Right hindlimb (tissue), 1 donor: ENCODE results near the gene HAUS3.

Experiments used
- DNase-seq: peaks from one replicate; pipeline ENCODE4 v3.0.0-alpha.2; 2018

The HAUS3 gene, protein sequence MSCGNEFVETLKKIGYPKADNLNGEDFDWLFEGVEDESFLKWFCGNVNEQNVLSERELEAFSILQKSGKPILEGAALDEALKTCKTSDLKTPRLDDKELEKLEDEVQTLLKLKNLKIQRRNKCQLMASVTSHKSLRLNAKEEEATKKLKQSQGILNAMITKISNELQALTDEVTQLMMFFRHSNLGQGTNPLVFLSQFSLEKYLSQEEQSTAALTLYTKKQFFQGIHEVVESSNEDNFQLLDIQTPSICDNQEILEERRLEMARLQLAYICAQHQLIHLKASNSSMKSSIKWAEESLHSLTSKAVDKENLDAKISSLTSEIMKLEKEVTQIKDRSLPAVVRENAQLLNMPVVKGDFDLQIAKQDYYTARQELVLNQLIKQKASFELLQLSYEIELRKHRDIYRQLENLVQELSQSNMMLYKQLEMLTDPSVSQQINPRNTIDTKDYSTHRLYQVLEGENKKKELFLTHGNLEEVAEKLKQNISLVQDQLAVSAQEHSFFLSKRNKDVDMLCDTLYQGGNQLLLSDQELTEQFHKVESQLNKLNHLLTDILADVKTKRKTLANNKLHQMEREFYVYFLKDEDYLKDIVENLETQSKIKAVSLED

DNA sequence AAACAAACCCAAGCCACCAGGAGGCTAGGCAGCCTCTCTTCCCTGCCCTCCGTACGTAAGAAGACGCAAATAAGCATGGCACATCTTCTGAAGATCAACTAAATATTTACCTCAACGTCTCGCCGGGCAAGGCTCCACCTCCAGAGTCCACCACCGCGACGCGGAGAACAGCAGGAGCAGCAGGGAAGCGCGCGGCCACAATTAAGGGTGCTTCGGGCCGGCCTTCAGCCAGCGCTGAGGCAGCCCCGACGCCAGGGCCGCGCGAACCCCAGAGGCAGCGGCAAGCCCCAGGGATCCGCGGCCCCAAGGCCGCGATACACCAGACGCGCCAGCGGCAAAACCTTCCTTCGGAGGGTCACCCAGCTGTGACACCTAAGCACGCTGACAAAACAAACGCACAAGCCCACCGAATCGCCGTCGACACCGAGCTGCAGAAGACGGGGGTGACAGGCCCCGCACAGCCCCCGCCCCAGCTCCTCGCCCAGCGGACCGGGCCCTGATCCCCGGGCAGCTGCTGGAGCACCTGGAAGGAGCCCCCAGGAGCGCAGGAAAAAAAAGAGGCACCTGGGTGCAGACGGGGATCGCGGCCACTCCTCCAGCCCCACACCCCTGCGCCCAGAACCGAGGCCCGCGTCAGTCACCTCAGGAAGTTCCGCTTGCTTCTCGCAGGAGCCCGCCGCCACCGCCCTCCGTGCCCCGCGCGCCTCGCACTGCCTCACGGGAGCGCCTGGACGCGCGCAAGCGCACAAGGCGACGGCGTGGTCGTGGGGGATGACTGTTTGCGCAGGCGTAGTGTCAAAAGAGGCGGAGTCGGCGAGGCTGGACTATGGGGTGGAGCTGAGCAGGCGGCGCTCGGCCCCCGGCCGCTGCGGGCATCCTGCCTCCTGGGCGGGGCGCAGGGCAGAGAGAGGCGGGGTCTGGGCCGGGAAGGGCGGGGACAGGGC lies at the start of gene HAUS3, which contains the start of gene POLN:
TSS of gene HAUS3 (minus strand) at position 712 of the 944 bp plus-strand sequence. CDS start 1,175 bp downstream, outside the sequence.
TSS of gene POLN (minus strand) at position 712 of the 944 bp plus-strand sequence. CDS start 12,890 bp downstream, outside the sequence.
- peak; percentile 99 for DNase-seq

DNA sequence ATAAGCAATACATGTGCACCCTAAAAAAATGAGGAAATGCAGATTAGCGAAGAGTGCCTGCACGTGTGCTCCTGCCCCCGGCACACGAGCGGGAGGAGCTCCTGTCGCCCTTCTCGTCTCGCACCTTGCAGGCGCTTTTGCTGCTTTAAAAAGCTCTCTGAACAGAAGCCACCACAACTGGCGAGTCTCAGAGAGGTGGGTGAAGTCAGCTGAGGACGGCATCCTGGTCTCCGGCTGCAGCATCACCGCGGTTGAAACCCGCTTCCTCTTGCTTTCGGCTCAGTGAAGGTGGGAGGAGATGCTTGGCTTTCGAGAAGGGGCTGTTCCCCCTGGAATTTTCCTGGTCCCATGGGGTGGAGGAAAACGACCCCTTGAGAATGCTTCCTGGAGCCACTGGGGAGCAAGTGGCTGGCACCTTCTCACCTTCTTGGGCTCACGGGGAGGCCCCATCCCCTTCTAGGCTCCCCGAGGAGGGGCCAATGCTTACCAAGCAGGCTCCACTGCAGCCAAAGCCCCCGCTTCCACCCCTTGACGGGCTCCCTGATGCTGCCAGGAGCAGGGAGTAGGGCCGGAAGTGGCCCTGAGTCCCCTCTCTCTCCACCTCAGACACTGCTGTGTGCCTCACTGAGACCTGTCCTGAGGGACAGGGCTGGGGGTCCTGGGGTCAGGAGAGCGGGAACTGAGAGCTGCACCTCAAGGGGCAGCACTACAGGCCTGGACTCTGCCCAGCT lies 49.2 kb upstream of the HAUS3 start:
- DNase-seq, result no peak

DNA sequence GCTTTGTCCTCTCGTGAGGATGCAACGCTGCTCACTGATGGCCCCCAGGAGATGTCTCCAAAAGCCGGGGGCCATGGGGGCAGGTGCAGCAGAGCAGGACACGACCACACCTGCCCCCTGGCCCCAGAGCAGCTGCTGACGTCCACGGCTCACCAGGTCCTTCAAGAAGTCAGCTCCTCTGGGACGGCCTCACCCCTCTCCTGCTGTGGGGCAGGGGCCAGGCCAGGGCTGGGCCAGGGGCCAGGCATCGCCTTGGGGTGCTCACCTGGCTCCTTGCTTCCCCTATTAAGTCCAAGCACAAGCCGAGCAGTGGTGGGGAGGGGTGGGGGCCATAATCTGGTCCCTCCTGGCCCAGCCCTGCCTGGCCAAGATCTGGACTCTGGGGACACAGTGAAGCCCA lies 48.6 kb upstream of the HAUS3 start:
- DNase-seq, result no peak

DNA sequence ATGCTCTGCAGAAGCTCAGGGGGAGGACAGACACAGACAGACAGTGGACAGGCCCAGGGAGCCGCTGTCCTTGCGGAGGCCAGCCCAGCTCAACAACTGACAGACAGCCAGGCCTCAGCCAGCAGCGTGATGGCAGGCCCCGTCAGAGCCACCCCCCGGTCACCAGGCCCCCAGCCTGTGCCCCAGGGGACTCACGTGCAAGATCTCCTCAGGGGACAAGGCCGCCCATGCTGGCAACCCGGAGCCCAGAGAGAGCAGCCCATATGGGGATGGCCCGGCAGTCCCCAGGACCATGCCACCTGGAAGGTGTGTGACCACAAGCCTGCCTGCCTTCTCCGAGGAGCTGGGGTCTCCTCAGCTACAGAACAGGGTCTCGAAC lies 48.0 kb upstream of the HAUS3 start:
- no peak for DNase-seq

DNA sequence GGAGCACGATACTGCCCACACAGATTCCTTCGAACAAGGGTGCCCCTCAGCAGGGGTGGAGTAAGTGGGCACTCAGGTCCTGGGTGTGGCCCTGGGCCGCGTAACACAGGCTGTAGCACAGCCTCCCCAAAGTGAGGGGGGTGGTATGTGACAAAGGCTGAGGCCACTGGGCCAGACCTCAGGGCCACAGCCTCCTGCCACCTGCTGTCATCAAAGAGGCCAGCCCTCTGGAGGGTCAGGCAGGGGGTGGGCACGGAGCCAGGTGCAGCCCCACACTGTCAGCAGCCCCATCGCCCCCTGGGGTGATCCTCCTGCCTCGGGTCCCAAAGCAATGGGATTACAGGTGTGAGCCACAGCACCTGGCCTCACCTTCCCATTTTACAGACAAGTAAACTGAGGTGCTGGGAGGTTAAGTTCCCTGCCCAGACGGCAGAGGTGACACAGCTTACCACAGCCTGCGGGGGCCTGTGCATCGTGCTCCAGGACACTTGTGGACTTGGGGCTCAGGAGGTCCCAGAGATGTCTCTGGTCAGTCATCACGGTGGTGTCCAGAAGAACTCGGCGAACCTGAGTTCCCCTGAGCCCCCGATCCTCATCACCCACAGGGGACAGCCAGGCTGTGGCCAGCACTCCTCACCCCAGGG lies 47.5 kb upstream of the HAUS3 start:
- no peak for DNase-seq

DNA sequence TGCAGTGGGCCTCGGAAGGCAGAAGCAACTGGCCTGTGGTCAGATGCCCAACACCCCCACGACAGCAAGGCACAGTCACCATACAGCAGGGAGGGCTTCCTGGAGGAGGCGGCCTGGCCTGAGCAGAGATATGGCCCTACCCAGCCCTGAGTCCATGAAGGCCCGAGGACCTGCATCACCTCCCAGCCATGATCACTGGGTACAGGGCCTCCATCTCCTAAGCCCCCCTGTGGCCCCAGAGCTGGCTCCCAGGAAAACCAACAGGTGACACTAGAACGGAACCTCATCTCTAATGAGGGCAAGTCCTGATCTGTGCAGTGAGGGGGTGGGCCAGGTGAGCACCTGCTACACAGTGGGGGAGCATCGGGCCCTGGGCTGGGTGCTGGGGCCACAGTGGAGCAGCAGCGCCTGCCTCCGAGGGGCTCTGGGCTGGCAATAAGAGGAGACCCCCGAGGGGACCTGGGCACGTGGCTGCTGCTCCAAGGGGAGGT lies 46.2 kb upstream of the HAUS3 start:
- peak; percentile 14 for DNase-seq

DNA sequence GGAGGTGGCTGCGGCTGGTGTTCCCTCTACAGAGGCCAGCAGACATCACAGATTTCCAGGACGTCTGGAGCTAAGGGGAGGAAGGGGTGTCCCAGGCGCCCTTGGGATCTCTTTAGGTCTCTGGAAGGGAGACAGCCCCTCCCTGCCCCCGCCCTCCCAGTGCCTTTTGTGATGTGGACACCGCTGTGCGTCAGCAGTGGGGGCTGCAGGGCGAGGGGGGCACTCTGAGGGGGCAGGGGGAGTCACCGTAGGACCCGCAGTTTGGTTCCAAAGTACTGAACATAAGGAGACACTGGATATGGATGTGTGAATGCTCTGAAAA lies 45.6 kb upstream of the HAUS3 start:
- DNase-seq, result peak; percentile 16

DNA sequence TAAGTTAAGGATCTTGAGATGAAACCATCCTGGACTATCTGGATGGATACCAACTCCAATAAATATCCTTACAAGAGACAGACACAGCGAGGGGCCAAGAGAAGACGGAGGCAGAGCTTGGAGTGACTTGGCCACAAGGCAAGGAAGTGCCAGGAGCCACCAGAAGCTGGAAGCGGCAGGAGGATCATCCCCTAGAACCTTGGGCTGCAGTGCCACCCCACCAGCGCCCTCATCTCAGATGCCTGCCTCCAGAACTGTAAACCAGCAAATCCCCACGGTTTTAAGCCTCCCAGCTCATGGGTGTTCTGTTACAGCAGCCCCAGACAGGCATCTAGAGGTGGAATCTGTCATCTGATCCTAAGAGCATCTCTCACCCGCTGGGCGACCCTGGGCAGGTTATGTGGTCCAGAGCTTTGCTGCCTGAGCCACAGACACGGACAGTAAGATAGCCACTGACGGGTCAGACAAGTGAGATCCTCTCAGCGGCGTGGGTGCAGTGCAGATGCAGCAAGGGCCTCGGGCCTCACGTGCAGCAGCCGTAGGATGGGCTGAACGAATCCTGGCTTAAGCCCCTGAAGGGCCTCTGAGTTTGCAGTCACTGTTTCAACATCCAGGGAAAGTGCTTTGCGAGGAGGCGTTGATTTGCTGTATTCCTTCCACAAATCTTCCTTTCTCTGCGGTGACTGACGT lies 45.1 kb upstream of the HAUS3 start:
- peak; percentile 18 for DNase-seq

DNA sequence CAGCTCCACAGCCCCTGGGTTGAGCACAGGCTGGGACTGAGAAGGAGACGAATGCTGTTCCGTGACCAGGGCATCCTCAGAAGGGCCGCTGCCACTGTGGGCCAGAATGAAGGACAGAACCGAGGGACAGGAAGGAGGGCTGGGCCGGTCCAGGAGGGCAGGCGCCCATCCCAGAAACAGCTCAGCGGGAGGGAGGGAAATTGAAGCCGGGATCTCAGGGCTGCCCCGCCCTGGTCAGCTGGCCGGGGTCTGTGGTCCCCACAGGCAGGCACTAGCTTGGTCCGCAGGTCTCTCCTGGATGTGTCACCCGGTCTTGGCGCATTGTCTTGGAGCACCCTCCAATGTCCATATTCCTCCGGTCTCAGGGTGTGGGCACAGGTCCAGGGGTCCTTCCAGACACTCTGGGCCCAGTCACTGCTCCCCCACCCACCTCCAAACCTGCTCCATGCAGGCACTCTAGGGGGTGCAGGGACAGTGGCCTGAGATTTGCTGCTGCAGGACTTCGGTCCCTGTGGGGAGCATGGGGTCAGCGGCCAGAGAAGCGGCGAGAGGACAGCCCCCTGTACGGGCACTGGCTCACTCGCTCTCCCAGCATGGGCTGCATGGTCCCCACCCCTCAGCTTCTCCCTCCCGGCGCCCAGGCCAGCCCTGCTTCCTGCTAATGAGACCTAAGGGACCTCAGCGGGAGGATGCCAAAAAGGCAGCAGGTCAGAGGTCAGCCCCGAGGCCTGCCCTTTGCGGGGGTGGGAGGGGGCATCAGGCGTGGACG lies 43.9 kb upstream of the HAUS3 start:
- DNase-seq, result peak; percentile 15

DNA sequence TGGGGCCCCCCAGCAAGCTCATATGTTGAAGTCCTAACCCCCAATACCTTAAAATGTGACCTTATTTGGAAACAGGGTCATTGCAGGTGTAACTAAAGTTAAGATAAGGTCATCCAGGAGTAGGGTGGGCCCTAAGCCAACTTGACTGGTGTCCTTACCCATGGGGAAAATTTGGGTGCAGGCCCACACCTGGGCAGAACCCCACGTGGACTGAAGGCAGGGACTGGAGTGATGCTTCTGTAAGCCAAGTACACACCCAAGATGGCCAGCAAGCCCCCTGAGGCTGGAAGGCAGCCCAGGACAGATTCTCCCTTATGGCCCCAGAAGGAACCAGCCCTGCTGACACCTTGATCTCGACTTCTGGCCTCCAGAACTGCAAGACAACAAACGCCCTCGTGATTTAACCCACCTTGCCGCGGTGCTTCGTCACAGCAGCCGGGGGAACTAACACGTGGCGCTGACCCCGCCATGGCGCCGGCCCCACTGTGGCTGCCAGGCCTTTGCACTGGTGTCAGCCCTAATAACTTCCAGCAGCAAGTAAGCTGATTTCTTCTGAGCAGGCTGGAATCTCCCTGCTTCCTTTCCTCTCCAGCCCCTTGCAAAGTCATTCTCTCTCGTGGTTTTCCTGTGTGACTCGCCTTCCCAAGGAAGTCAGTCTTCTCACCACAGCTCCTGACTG lies 43.2 kb upstream of the HAUS3 start:
- DNase-seq, result peak; percentile 9

DNA sequence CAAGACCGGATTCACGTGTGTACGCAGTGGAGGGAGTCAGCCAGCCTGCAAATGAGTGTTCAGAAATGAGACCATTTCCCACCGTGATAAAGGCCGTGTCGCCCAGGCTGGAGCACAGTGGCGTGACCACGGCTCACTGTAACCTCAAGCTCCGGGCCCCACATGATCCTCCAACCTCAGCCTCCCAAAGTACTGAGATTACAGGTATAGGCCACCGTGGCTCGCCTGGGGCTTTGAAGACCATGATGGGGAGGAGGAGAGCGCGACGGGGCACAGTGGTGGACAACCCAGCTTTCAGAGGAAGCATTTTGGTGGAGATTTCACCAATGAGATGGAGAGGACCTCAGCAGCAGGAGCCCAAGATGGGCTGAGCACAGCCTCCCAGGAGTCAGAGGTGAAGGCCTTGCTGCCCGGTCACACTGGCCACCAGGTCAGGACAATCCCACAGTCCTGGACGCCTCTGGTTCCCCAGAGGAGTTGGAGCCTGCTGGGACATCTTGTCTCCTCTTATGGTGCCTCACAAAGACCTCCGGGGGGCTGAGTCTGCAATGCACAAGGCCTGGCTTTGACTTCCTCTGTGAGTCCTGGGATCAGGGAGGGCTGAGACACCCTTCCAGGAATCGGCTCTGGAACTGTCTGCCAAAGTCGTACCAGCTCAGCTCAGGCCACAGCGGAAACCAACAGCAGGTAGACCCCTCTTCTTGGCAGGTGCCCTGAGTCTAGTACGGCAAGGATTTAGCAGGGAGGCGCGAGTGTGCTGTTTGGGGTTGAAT lies 42.4 kb upstream of the HAUS3 start:
- peak; percentile 9 for DNase-seq

DNA sequence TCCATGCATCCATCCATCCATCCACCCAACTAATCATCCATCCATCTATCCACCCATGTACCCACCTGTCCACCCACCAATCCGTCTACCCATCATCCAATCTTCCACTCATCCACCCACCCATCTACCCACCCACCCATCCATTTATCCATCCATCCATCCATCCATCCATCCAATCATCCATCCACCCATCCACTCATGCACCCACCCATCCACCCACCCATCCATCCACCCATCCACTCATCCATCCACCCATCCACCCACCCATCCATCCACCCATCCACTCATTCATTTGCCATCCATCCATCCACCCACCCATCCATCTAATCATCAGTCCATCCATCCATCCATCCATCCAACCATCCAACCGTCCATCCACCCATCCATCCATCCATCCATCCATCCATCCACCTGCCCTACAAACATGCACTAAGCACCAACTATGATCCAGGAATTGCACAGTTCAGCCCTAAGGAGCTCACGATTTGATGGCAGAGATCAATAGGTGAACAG lies 41.3 kb upstream of the HAUS3 start:
- DNase-seq, result no peak

DNA sequence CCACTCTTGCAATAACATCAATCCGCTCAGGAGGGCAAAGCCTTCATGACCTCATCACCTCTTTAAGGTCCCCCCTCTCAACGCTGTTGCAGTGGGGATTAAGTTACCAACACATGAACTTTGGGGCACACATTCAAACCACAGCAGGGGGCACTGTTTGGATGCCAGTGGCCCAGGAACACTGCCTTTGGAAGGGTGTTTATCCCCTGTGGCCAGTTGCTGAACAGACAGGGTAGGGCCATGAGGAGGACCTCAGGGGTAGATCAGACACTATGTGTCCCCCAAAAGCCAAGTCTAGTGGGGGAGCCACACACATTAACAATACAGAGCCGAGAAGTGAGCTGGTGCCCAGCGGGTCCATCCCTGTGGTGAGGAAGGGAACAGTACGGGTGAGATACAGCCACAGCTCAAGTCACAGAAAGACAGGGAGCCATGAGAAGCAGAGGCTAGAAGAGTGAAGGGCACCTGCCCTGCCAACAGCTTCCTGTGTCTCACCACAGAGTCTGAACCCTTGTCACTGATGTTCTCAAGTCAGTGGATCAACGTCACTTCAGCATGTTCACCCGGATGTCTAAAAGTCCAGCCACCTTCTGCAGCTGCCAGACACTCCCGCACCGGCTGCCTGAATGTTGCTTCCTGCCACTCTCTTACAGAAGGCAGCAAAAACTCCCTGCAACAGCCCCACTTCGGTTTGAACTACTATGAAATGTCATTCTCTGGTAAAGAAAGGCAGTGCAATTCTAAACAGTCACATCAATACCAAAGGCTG lies 39.8 kb upstream of the HAUS3 start:
- no peak for DNase-seq

DNA sequence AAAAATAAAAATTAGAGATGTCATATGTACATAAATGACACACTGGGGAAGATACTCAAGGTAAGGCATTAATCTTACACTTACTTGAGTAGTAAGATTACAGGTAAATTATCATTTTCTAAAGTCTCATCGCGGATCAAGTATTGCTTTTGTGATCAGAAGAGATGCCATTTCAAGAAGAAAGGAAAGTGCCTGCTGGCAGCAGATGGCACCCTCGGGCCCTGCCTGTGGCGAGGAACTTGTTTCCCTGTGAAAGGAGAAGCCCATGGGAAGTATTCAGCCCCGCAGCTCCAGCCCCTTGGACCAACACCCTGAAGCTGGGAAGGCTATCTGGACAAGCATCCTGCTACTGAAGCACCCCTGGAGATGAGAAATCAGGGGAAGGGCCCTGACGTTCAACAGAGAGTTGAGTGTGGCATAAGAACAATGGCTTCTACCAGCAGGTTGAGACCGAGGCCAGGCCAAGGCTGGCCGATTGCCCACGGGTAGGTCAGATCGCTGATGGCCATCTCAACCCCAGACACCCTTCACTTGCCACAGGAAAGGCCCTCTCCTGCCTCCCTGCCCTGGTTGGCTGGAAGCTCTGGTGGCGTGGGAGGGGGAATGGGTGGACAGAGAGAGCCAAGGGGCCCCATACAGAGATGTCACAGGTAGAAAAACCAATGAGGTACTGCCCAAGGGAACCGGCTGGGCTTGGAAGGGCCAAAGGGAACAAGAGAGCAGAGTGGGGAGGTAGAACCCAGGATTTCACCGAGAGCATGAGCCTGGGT lies 38.8 kb upstream of the HAUS3 start:
- DNase-seq, result no peak

DNA sequence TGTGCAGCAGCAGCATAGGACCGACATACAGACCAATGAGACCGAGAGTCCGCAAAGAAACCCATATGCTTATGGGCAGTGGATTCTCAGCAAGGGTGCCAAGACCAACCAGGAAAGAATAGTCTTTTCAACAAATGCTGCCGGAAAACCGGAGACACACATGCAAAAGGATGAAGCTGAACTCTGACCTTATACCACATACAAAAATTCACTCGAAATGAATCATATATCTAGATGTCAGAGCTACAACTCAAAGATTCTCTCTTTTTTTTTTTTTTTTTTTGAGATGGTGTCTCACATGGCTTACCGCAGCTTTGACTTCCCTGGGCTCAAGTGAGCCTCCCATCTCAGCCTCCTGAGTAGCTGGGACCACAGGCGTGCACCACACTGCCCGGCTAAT lies 36.0 kb upstream of the HAUS3 start:
- DNase-seq, result no peak

DNA sequence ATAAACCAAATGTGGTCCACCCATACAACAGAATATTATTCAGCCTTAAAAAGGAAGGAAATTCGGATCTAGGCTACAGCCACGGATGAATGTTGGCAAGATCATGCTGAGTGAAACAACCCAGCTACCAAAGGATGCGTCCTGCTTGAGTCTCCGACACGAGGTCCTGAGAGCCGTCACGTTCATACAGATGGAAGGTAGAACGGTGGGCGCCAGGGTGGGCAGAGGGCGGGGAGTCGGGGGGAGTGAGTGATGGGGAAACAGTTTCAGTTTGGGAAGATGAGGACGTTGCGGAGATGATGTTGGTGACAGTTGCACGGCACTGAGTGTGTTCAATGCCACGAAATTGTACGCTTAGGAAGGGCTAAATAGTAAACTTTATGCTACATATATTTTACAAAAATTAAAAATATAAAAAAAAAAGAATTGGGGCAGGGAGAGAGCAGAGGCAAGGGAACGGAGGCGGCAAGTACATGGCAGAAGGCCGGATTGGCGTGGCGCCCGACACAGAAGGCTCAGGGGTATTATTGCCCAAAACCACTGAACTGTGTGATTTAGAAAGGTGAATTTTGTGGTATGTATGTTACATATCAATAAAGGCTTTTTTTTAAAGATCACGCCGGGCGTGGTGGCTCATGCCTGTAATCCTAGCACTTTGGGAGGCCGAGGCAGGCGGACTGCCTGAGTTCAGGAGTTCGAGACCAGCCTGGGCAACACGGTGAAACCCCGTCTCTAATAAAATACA lies 34.8 kb upstream of the HAUS3 start:
- no peak for DNase-seq
